Right lobe of liver (tissue), 6 donors: ENCODE results near the gene CARTPT. TPM values are rescaled to one million over a fixed set of nuclear protein-coding genes. Genes with fewer than 3 reads are reported as not detected.

ENCODE experiments used
- ATAC-seq, 4 donors: fragments of 200-7000 bp; cut with Tn5 transposase; one replicate each; pipeline ENCODE4 v1.9.1; 2020; ENCODE audit warnings: mild to moderate bottlenecking in 4 of 4, moderate library complexity in 4 of 4
- DNase-seq, 3 donors: peaks; one replicate each; pipeline ENCODE4 v3.0.0-alpha.2; 2020
- H3K27ac ChIP-seq, 3 donors: fragments of 200-600 bp; one replicate each; pipeline ENCODE4 v1.8.0; 2022
- H3K27me3 ChIP-seq, 2 donors: fragments of 200-600 bp; one replicate each; pipeline ENCODE4 v1.8.0; 2022
- H3K36me3 ChIP-seq, 4 donors: fragments of 200-600 bp; sonication (generic) in 1 of 4; one replicate each; pipeline versions ENCODE4 v1.5.1 to v1.8.0; 2017 to 2022; ENCODE audit warnings: control low read depth in 1 of 4
- H3K4me1 ChIP-seq, 4 donors: fragments of 200-600 bp; sonication (generic) in 1 of 4; one replicate each; pipeline versions ENCODE4 v1.5.1 to v1.8.0; 2017 to 2022; ENCODE audit warnings: control low read depth in 1 of 4
- H3K4me3 ChIP-seq, 3 donors: fragments of 200-600 bp; one replicate each; pipeline ENCODE4 v1.8.0; 2022
- H3K9me3 ChIP-seq, 4 donors: fragments of 200-600 bp; sonication (generic) in 1 of 4; one replicate each; pipeline versions ENCODE4 v1.5.1 to v1.8.0; 2017 to 2022; ENCODE audit warnings: control low read depth in 1 of 4
- POLR2A ChIP-seq: fragments of 450-650 bp; IDR thresholded peaks from one replicate; pipeline ENCODE4 v1.6.1; 2017; ENCODE audit warnings: antibody characterized with exemption, mild to moderate bottlenecking
- WGBS: methylation state at CpG from one replicate; pipeline ENCODE4 v1.1.6; 2018; ENCODE audit warnings: low coverage, low lambda C conversion rate; ENCODE audit not compliant: insufficient coverage; ENCODE audit errors: missing lambda C conversion rate; 5-methylcytosine and 5-hydroxymethylcytosine counted together
- intact Hi-C, 2 donors: fragments of 100-400 bp; cut with DNase I; formaldehyde crosslinking; loops; one replicate each; pipeline versions ENCODE4 v1.11.2 to v1.14.1; 2022
- total RNA-seq, 6 experiments: library from RNA; depleted of rRNA in 2 of 6; stranded (reverse); fragments of >200 nt in 2 of 6; fragmentation: NEBNext Ultra II Directional in 3 of 6; extraction: Animal tissue kit (Norgen Biotek cat#: 25700) in 3 of 6; gene quantifications; one replicate each; pipeline versions ENCODE4 v1.1.0 to v1.2.4, GENCODE V29; 2016 to 2023
- TF ChIP-seq, protein P1 (sequence below), 4 donors: fragments of 200-600 bp in 3 of 4; fragments of 450-650 bp in 1 of 4; IDR thresholded peaks; one replicate each; pipeline versions ENCODE4 v1.5.1 to v1.8.0; 2016 to 2022; ENCODE audit warnings: antibody characterized with exemption in 4 of 4, mild to moderate bottlenecking in 2 of 4
- donor health status: DM: no; HTN: yes; CAD: no.
- donor health status: DM: no; HTN: no; CAD: no.
- donor health status: DM: no; HTN: no; CAD: no.
- donor health status: DM: no; HTN: yes; CAD: no.
- donor health status: DM: no; HTN: yes; CAD: no.

CARTPT gene
- total RNA-seq, 6 experiments from 2014 or later, result not detected

DNA sequence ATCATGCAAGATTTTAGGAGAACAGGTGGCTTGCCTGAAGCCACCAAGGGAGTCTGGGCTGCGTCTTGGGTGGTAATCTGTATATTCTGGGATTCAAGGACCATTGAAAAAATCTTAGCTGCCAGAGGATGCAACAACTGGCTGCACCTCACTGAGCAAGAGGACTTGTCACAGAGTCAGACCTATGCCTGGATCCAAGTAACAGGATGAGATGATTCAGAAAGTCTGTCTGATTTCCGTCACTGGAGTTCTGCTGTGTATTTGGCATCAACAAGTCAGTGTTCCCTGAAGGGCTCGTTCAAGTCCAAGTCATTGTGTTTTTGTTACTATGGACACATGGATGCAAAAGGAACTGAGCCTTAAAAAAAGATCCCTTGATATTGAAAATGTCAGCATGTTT lies 37.8 kb upstream of the CARTPT start:
- no peak overlapping the region for H3K4me3 ChIP-seq
- no peaks in the 10 kb centered on the region for H3K4me1 ChIP-seq
- DNase-seq, result no peak
- ATAC-seq, result no peak
- H3K36me3 ChIP-seq, result no peaks in the 10 kb centered on the region
- no peak overlapping the region for H3K27ac ChIP-seq
- H3K27me3 ChIP-seq, result no peaks in the 10 kb centered on the region
- no peak for TF ChIP-seq POLR2A
- TF ChIP-seq, protein P1, sequence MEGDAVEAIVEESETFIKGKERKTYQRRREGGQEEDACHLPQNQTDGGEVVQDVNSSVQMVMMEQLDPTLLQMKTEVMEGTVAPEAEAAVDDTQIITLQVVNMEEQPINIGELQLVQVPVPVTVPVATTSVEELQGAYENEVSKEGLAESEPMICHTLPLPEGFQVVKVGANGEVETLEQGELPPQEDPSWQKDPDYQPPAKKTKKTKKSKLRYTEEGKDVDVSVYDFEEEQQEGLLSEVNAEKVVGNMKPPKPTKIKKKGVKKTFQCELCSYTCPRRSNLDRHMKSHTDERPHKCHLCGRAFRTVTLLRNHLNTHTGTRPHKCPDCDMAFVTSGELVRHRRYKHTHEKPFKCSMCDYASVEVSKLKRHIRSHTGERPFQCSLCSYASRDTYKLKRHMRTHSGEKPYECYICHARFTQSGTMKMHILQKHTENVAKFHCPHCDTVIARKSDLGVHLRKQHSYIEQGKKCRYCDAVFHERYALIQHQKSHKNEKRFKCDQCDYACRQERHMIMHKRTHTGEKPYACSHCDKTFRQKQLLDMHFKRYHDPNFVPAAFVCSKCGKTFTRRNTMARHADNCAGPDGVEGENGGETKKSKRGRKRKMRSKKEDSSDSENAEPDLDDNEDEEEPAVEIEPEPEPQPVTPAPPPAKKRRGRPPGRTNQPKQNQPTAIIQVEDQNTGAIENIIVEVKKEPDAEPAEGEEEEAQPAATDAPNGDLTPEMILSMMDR (IDR thresholded peaks at IDR 0.05), result no peak
- intact Hi-C loops, result no loop called here
- 35% methylated on average over 3 of the region's 3 CpGs for WGBS
- H3K9me3 ChIP-seq, result no peaks in the 10 kb centered on the region

DNA sequence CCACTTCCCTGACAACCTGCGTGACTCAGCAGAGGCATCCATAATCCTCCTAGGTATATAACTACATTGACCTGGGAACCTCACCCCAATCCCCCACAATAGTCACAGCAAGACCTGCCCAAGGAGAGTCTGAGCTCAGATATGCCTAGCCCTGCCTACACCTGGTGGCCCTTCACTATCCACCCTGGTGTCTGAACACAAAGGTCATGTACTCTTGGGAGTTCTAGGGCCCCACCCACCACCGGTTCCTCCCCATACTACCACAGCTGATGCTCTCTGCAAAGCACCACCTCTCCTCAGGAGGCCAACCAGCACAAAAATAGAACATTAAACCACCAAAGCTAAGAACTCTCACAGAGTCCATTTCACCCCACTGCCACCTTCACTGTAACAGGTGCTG lies 34.8 kb upstream of the CARTPT start:
- 60% methylated on average over 1 of the region's 2 CpGs for WGBS

GRCh38 chr5:71693828-71694427 lies 25.1 kb upstream of the CARTPT start:
- WGBS, result 14% methylated on average over 7 of the region's 7 CpGs
- peak in 1 of 3 donors; percentile 20 for DNase-seq
- Histone ChIP-seq H3K36me3 (no peaks in the 10 kb centered on the region), H3K4me1 (no peaks in the 10 kb centered on the region), H3K9me3 (no peaks in the 10 kb centered on the region), H3K27ac (no peak overlapping the region), H3K4me3 (no peak overlapping the region), H3K27me3 (no peaks in the 10 kb centered on the region)
- no peak for TF ChIP-seq POLR2A
- TF ChIP-seq, protein P1 (IDR thresholded peaks at IDR 0.05), result no peak
- ATAC-seq, result peak in 3 of 4 donors; percentile 14 to 81 (median 36)
- intact Hi-C loops, result no loop called here

More for the DNA sequence above, 34.8 kb upstream of the CARTPT start:
- intact Hi-C loops, result no loop called here
- Histone ChIP-seq H3K4me1 (no peaks in the 10 kb centered on the region), H3K27ac (no peak overlapping the region), H3K27me3 (no peaks in the 10 kb centered on the region), H3K4me3 (no peak overlapping the region), H3K36me3 (no peaks in the 10 kb centered on the region), H3K9me3 (no peaks in the 10 kb centered on the region)
- DNase-seq, result no peak
- TF ChIP-seq POLR2A, result no peak
- TF ChIP-seq, protein P1 (IDR thresholded peaks at IDR 0.05), result no peak
- ATAC-seq, result no peak

DNA sequence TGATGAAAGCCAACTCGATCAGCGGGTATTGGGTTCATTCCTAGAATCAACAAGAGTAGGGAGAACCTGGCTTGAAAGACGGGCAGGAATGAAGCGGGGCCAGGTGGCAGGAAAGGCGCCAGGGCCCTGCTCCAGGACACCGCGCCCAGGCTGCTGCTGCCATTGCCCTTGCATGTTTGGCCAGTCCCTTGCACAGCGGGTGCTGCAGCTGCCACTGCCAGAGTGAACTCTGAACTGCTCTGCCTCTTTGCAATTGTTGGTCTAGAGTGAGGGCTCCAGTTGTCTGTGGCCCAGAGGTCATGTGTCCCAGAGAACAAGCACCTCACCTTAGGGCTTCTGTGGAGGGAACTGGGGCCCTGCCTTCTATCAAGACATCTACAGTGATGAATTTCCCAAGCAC lies 24.0 kb upstream of the CARTPT start:
- ATAC-seq, result peak; percentile 34 to 97 (median 92)
- intact Hi-C loops, result no loop called here
- no peak overlapping the region for H3K27ac ChIP-seq
- TF ChIP-seq POLR2A, result no peak
- TF ChIP-seq, protein P1 (IDR thresholded peaks at IDR 0.05), result no peak
- DNase-seq, result peak; percentile 72 to 79 (median 78)
- H3K4me1 ChIP-seq, result no peaks in the 10 kb centered on the region
- H3K4me3 ChIP-seq, result no peak overlapping the region
- H3K27me3 ChIP-seq, result no peaks in the 10 kb centered on the region
- no peaks in the 10 kb centered on the region for H3K36me3 ChIP-seq
- WGBS, result 28% methylated on average over 6 of the region's 8 CpGs
- no peaks in the 10 kb centered on the region for H3K9me3 ChIP-seq

DNA sequence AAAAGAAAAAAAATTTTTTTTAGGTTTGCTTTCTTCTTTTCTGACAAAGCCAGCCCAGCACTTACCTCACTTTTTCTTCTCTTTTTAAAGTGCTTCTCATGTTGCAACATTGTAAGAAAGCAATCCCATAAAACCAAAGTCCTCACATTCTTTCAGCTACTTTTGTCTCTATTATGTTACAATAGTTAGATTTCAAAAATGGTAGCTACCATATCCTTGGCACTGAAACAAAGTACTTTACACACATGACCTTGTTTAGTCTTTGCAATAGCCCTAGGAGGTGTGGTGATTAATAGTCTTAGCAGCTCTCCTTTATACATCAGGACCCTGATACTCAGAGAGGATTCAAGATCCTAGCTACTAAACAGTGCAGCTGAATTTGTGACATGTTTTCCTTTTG lies 23.5 kb upstream of the CARTPT start:
- Histone ChIP-seq H3K27ac (no peak overlapping the region), H3K27me3 (no peaks in the 10 kb centered on the region), H3K4me1 (no peaks in the 10 kb centered on the region), H3K4me3 (no peak overlapping the region), H3K9me3 (no peaks in the 10 kb centered on the region), H3K36me3 (no peaks in the 10 kb centered on the region)
- TF ChIP-seq, protein P1 (IDR thresholded peaks at IDR 0.05), result no peak
- TF ChIP-seq POLR2A, result no peak
- DNase-seq (no peak), ATAC-seq (no peak)
- intact Hi-C loops, result no loop called here
